Bone marrow (tissue), 2 donors: ENCODE results near the gene PNMA3.
"Not testable (repeated sequence)": the region's sequence is repeated elsewhere in the genome, so short reads cannot be mapped to it uniquely, and the experiment has no call there.

Experiments used
- DNase-seq, 2 donors: peaks; one replicate each; lab custom pipeline; 2025; lab: John Stamatoyannopoulos, UW

PNMA3 gene

GRCh38 chrX:153074262-153074899 is 18.1 kb downstream of the PNMA3 start:
- DNase-seq = no peak

- no peak for DNase-seq
Observed at GRCh38 chrX:153074935-153075334, 18.7 kb downstream of the PNMA3 start.

- DNase-seq = no peak
Observed at GRCh38 chrX:153075366-153075765, 19.1 kb downstream of the PNMA3 start.

GRCh38 chrX:153077437-153078135 is 21.3 kb downstream of the PNMA3 start:
- DNase-seq = not testable (repeated sequence)

- not testable (repeated sequence) for DNase-seq
Observed at GRCh38 chrX:153083238-153083923, 27.1 kb downstream of the PNMA3 start.

GRCh38 chrX:153102418-153102817 is 46.1 kb downstream of the PNMA3 start:
- DNase-seq = no peak

- DNase-seq = not testable (repeated sequence)
Observed at GRCh38 chrX:153104959-153105358, 48.7 kb downstream of the PNMA3 start.

- DNase-seq = not testable (repeated sequence)
Observed at GRCh38 chrX:153106092-153106801, 50.0 kb downstream of the PNMA3 start.
